Measurements from ENCODE around the gene PTPRG.

Gene PTPRG

GRCh38 chr3:61562721-61563312 is 1.4 kb downstream of the PTPRG start:
- no peak for DNase-seq (ENCODE audit: low read depth in 3 of 3)

GRCh38 chr3:61563313-61564271 is 2.2 kb downstream of the PTPRG start:
- DNase-seq (ENCODE audit: low read depth in 3 of 3), result no peak

- DNase-seq (ENCODE audit: low read depth in 3 of 3), result no peak
Observed at GRCh38 chr3:61564395-61565059, 3.2 kb downstream of the PTPRG start.

GRCh38 chr3:61565569-61565968 is 4.2 kb downstream of the PTPRG start:
- no peak for DNase-seq (ENCODE audit: low read depth in 3 of 3)

GRCh38 chr3:61568127-61568526 is 6.8 kb downstream of the PTPRG start:
- no peak for DNase-seq (ENCODE audit: low read depth in 3 of 3)

GRCh38 chr3:61569856-61570580 is 8.6 kb downstream of the PTPRG start:
- no peak for DNase-seq (ENCODE audit: low read depth in 3 of 3)

GRCh38 chr3:61570813-61571212 is 9.4 kb downstream of the PTPRG start:
- no peak for DNase-seq (ENCODE audit: low read depth in 3 of 3)

GRCh38 chr3:61571516-61572336 is 10.4 kb downstream of the PTPRG start:
- no peak for DNase-seq (ENCODE audit: low read depth in 3 of 3)

GRCh38 chr3:61572879-61573278 is 11.5 kb downstream of the PTPRG start:
- DNase-seq (ENCODE audit: low read depth in 3 of 3), result no peak

GRCh38 chr3:61573441-61573840 is 12.1 kb downstream of the PTPRG start:
- DNase-seq (ENCODE audit: low read depth in 3 of 3), result no peak

GRCh38 chr3:61574854-61575253 is 13.5 kb downstream of the PTPRG start:
- no peak for DNase-seq (ENCODE audit: low read depth in 3 of 3)

GRCh38 chr3:61575893-61576292 is 14.5 kb downstream of the PTPRG start:
- no peak for DNase-seq (ENCODE audit: low read depth in 3 of 3)

GRCh38 chr3:61577760-61578159 is 16.4 kb downstream of the PTPRG start:
- no peak for DNase-seq (ENCODE audit: low read depth in 3 of 3)

GRCh38 chr3:61578667-61579367 is 17.4 kb downstream of the PTPRG start:
- no peak for DNase-seq (ENCODE audit: low read depth in 3 of 3)

- no peak for DNase-seq (ENCODE audit: low read depth in 3 of 3)
Observed at GRCh38 chr3:61579685-61580084, 18.3 kb downstream of the PTPRG start.

GRCh38 chr3:61580982-61581643 is 19.7 kb downstream of the PTPRG start:
- DNase-seq (ENCODE audit: low read depth in 3 of 3), result no peak

- no peak for DNase-seq (ENCODE audit: low read depth in 3 of 3)
Observed at GRCh38 chr3:61582287-61582686, 20.9 kb downstream of the PTPRG start.

- no peak for DNase-seq (ENCODE audit: low read depth in 3 of 3)
Observed at GRCh38 chr3:61582846-61583245, 21.5 kb downstream of the PTPRG start.

- no peak for DNase-seq (ENCODE audit: low read depth in 3 of 3)
Observed at GRCh38 chr3:61583890-61584875, 22.8 kb downstream of the PTPRG start.
